HG03159 (cell line): Measurements from ENCODE around the gene SLC29A2.

Experiments used
- ATAC-seq: cut with Tn5 transposase; IDR thresholded peaks from one replicate; pipeline ENCODE4 v1.9.1; 2021; ENCODE audit warnings: mild to moderate bottlenecking, moderate library complexity; ENCODE audit not compliant: unreplicated experiment

The SLC29A2 gene

GRCh38 chr11:66335531-66336233, 35.9 kb downstream of the SLC29A2 start:
- no peak for ATAC-seq

- ATAC-seq: no peak
Observed at GRCh38 chr11:66334605-66335442, 36.7 kb downstream of the SLC29A2 start.

GRCh38 chr11:66333896-66334604, 37.5 kb downstream of the SLC29A2 start:
- ATAC-seq: no peak

- ATAC-seq: no peak
Observed at GRCh38 chr11:66333220-66333877, 38.2 kb downstream of the SLC29A2 start.

- no peak for ATAC-seq
Observed at GRCh38 chr11:66332371-66333219, 39.0 kb downstream of the SLC29A2 start.

GRCh38 chr11:66331542-66332370, 39.8 kb downstream of the SLC29A2 start:
- ATAC-seq: no peak

- no peak for ATAC-seq
Observed at GRCh38 chr11:66330931-66331330, 40.6 kb downstream of the SLC29A2 start.

GRCh38 chr11:66329165-66329673, 42.3 kb downstream of the SLC29A2 start:
- no peak for ATAC-seq

- peak; percentile 61 for ATAC-seq
Observed at GRCh38 chr11:66328302-66329144, 43.0 kb downstream of the SLC29A2 start.

- no peak for ATAC-seq
Observed at GRCh38 chr11:66328031-66328301, 43.6 kb downstream of the SLC29A2 start.

GRCh38 chr11:66327171-66328030, 44.2 kb downstream of the SLC29A2 start:
- no peak for ATAC-seq

- ATAC-seq: no peak
Observed at GRCh38 chr11:66326261-66327111, 45.1 kb downstream of the SLC29A2 start.

- no peak for ATAC-seq
Observed at GRCh38 chr11:66325263-66325671, 46.3 kb downstream of the SLC29A2 start.

- ATAC-seq: no peak
Observed at GRCh38 chr11:66324664-66325063, 46.9 kb downstream of the SLC29A2 start.

- no peak for ATAC-seq
Observed at GRCh38 chr11:66323684-66324083, 47.9 kb downstream of the SLC29A2 start.

GRCh38 chr11:66322732-66323427, 48.7 kb downstream of the SLC29A2 start:
- no peak for ATAC-seq
